Activated B cell treated with CpG ODN at 0.5 μM for 24 hours (primary cell): ENCODE measurements around the gene PTPN1. TPM values are rescaled to one million over a fixed set of nuclear protein-coding genes. Genes with fewer than 3 reads are reported as not detected.

Experiments used
- ATAC-seq: fragments of 200-7000 bp; cut with Tn5 transposase; one replicate; pipeline ENCODE4 v1.10.0; 2021; ENCODE audit warnings: low read depth, mild to moderate bottlenecking, moderate library complexity
- CTCF ChIA-PET: fragments of 350-600 bp; sonication (Branson Sonifier 250); formaldehyde crosslinking; loops from one replicate; lab custom pipeline; 2021; ENCODE audit warnings: antibody characterized with exemption; lab: Charles Lee
- POLR2A ChIA-PET: fragments of 350-600 bp; sonication (Branson Sonifier 250); formaldehyde crosslinking; loops from one replicate; lab custom pipeline; 2021; ENCODE audit warnings: antibody characterized with exemption; lab: Charles Lee
- DNase-seq: peaks from one replicate; pipeline ENCODE4 v3.0.0; 2022
- H3K27ac Mint-ChIP-seq: one replicate; pipeline ENCODE4 v1.8.0; 2020; ENCODE audit warnings: mixed read lengths
- H3K27me3 Mint-ChIP-seq: one replicate; pipeline ENCODE4 v1.8.0; 2021; ENCODE audit warnings: mixed read lengths
- H3K36me3 Mint-ChIP-seq: one replicate; pipeline ENCODE4 v1.8.0; 2021; ENCODE audit warnings: low read depth, mixed read lengths
- H3K4me1 Mint-ChIP-seq: one replicate; pipeline ENCODE4 v1.8.0; 2021; ENCODE audit warnings: mixed read lengths
- H3K4me3 Mint-ChIP-seq: one replicate; pipeline ENCODE4 v1.8.0; 2020; ENCODE audit warnings: mild to moderate bottlenecking, mixed read lengths
- H3K9me3 Mint-ChIP-seq: one replicate; pipeline ENCODE4 v1.8.0; 2020; ENCODE audit warnings: mixed read lengths
- intact Hi-C: fragments of 100-400 bp; cut with micrococcal nuclease; formaldehyde crosslinking; loops from one replicate; pipeline ENCODE4 v1.15.1; 2024
- total RNA-seq: library from RNA; stranded (reverse); gene quantifications from 2 replicates; pipeline ENCODE4 v1.2.3, GENCODE V29; 2022
- TF ChIP-seq, protein P1 (sequence below): fragments of 200-600 bp; IDR thresholded peaks from one replicate; pipeline ENCODE4 v1.8.0; 2022; ENCODE audit warnings: antibody characterized with exemption, mild to moderate bottlenecking

The PTPN1 gene
- total RNA-seq, 1 donor from 2014 or later, result 227 TPM

DNA sequence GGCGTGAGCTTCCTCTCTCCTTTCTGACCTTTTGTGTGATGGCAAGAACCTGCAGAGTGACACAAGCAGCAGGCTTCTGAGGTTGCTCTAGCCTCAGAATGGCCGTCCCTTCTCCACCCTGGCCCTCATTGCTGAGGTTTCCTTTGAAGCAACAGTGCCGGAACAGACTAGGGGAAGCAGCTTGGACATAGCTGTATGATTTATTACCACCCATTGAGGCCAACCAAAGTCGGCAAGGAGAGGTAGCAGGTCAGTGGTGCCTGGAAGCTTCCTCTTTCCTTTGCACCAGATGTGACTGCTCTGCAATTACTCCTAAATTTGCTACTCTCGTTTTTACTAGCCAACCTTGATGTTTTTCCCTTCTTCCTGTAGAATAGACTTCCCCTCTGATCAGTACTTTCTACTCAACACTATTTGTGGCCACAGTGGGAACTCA is 31.4 kb downstream of the PTPN1 start:
- CTCF ChIA-PET, result interaction anchor here (0.7 to 1.9 kb wide), 7 partner anchors 12 to 77 kb away, joined by 3 to 8 read pairs (median 3); no protein-coding TSS in a partner anchor
- ATAC-seq, result peak; percentile 78
- TF ChIP-seq, protein P1, sequence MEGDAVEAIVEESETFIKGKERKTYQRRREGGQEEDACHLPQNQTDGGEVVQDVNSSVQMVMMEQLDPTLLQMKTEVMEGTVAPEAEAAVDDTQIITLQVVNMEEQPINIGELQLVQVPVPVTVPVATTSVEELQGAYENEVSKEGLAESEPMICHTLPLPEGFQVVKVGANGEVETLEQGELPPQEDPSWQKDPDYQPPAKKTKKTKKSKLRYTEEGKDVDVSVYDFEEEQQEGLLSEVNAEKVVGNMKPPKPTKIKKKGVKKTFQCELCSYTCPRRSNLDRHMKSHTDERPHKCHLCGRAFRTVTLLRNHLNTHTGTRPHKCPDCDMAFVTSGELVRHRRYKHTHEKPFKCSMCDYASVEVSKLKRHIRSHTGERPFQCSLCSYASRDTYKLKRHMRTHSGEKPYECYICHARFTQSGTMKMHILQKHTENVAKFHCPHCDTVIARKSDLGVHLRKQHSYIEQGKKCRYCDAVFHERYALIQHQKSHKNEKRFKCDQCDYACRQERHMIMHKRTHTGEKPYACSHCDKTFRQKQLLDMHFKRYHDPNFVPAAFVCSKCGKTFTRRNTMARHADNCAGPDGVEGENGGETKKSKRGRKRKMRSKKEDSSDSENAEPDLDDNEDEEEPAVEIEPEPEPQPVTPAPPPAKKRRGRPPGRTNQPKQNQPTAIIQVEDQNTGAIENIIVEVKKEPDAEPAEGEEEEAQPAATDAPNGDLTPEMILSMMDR, result no peak
- Mint-ChIP-seq H3K27me3 (no peaks in the 10 kb centered on the region), H3K27ac (peak overlapping the region; percentile 85), H3K36me3 (peaks cover 67% of the 10 kb centered on the region), H3K4me3 (peak overlapping the region; percentile 73), H3K9me3 (peaks cover 6% of the 10 kb centered on the region), H3K4me1 (peaks cover 89% of the 10 kb centered on the region)
- POLR2A ChIA-PET, result interaction anchor here (0.6 to 61.9 kb wide), 10 partner anchors 8 to 1012 kb away, joined by 3 to 1679 read pairs (median 6); partner anchors contain the start of gene PTPN1
- intact Hi-C loops, result loop anchor here (1.0 kb wide), 3 partner anchors 8 to 25 kb away; no protein-coding TSS in a partner anchor
- DNase-seq, result peak; percentile 38

DNA sequence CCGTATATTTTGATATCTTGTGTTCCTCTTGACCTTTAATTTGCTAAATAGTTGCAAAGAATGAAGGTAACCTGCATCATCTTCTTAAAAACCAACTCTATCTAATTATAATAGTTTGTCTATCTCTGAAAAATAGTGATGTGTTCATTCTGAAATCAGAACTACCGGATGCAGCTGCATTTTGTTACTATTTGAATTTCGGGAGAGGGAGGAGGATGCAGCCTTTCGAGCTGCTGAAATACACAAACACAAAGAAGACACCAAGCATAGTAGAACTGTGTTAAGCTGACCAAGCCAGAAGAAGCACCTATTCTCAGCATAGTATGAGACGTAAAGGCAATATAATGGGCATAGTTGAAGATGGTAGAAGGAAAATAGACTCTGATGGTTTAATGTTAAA is 33.1 kb downstream of the PTPN1 start:
- peaks cover 63% of the 10 kb centered on the region for H3K36me3 Mint-ChIP-seq
- H3K4me1 Mint-ChIP-seq, result peaks cover 95% of the 10 kb centered on the region
- no peak for ATAC-seq
- peaks cover 2% of the 10 kb centered on the region for H3K9me3 Mint-ChIP-seq
- DNase-seq, result no peak
- POLR2A ChIA-PET, result interaction anchor here (3.0 to 61.9 kb wide), 2 partner anchors 7 to 29 kb away, joined by 16 to 1679 read pairs; partner anchors contain the start of gene PTPN1
- intact Hi-C loops, result no loop called here
- peak overlapping the region; percentile 70 for H3K4me3 Mint-ChIP-seq
- H3K27ac Mint-ChIP-seq, result peak overlapping the region; percentile 85
- TF ChIP-seq, protein P1, result no peak
- CTCF ChIA-PET, result interaction anchor here (0.9 to 1.8 kb wide), 4 partner anchors 27 to 39 kb away, joined by 3 to 4 read pairs (median 3); no protein-coding TSS in a partner anchor
- H3K27me3 Mint-ChIP-seq, result no peaks in the 10 kb centered on the region

DNA sequence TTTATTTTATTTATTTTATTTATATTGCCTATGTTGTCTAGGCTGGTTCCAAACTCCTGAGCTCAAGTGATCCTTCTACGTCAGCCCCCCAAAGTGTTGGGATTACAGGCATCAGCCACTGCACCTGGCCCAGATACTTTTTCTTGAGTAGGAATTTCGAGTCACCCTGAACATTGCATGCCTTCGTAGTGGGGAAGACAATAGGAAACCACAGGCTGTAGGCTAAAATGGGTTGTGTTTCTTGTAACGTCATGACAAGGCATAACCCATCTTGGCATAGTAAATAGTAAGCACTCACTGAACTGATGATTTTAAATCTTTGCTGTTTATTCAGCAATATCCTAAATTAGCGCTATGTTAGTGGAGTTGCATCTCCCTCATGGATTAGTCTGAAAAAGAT is 34.9 kb downstream of the PTPN1 start:
- POLR2A ChIA-PET, result interaction anchor here (0.7 to 61.9 kb wide), 3 partner anchors 31 to 61 kb away, joined by 5 to 1679 read pairs (median 6); partner anchors contain the start of gene PTPN1
- CTCF ChIA-PET, result interaction anchor here (1.0 to 1.6 kb wide), 3 partner anchors 10 to 61 kb away, joined by 3 to 4 read pairs (median 3); no protein-coding TSS in a partner anchor
- peak overlapping the region; percentile 79 for H3K4me3 Mint-ChIP-seq
- H3K36me3 Mint-ChIP-seq, result peaks cover 64% of the 10 kb centered on the region
- no peaks in the 10 kb centered on the region for H3K9me3 Mint-ChIP-seq
- no peaks in the 10 kb centered on the region for H3K27me3 Mint-ChIP-seq
- DNase-seq (no peak), ATAC-seq (no peak)
- intact Hi-C loops, result no loop called here
- H3K27ac Mint-ChIP-seq, result peak overlapping the region; percentile 85
- H3K4me1 Mint-ChIP-seq, result peaks cover 92% of the 10 kb centered on the region
- TF ChIP-seq, protein P1, result no peak

DNA sequence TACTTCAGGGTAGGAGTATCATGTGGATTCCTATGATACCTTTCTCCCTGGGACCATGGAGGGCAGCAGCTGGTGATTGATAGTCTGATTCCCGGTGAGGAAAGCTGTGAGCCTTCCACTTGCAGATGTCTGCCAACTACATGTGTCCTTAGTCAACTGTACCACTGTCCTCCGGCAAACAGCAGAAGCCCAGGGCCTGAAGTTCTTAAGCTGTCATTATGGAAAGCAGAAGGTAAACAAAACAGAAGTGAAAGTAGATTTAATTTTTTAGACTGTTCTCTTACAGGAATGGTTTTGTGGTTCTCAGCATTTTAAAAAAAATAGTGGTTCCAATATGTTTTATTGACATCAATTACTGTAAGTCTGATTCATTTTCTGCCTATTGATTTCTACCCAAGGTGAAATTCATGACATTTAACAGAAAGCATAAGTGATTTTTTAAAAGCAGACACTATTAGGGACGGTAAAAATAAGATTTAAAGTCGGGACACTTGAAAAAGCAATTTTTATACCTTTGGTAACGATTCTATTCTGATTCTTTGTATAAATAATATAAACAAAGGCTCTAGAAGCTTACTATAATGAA is 36.6 kb downstream of the PTPN1 start:
- DNase-seq, result no peak
- H3K4me1 Mint-ChIP-seq, result peaks cover 75% of the 10 kb centered on the region
- intact Hi-C loops, result loop anchor here (1.0 to 2.0 kb wide), 4 partner anchors 14 to 69 kb away; partner anchors contain the start of gene PTPN1
- no peaks in the 10 kb centered on the region for H3K9me3 Mint-ChIP-seq
- peaks cover 66% of the 10 kb centered on the region for H3K36me3 Mint-ChIP-seq
- H3K27ac Mint-ChIP-seq, result peak overlapping the region; percentile 85
- TF ChIP-seq, protein P1, result no peak
- ChIA-PET POLR2A (interaction anchor here (0.6 to 61.9 kb wide), 10 partner anchors 9 to 440 kb away, joined by 3 to 1679 read pairs (median 8); partner anchors contain the start of gene PTPN1), CTCF (interaction anchor here (1.1 to 1.4 kb wide), 6 partner anchors 8 to 42 kb away, joined by 3 to 7 read pairs (median 3); no protein-coding TSS in a partner anchor)
- no peaks in the 10 kb centered on the region for H3K27me3 Mint-ChIP-seq
- H3K4me3 Mint-ChIP-seq, result peak overlapping the region; percentile 79
- ATAC-seq, result peak; percentile 78

DNA sequence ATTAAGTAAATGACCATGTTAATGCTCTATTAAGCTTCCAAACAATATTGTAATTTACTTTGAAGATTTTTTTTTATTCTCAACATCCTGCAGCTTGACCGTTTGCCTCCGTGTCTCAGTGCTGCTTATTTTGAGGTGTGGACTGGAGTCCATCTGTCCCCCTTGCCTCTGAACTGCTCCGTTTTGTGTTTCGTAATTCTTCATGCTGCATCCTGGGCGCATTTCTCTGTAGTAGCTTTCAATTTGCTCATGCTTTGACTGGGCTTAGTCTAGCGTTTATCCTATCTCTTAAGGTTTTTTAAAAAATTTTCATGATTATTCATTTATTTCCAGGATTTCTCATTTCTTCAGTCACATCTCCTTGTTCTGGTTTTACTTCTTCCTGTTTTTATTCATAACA is 37.8 kb downstream of the PTPN1 start:
- Mint-ChIP-seq H3K4me1 (peaks cover 63% of the 10 kb centered on the region), H3K36me3 (peaks cover 61% of the 10 kb centered on the region), H3K27me3 (no peaks in the 10 kb centered on the region), H3K4me3 (peak overlapping the region; percentile 50), H3K9me3 (no peaks in the 10 kb centered on the region), H3K27ac (peak overlapping the region; percentile 85)
- TF ChIP-seq, protein P1, result no peak
- POLR2A ChIA-PET, result interaction anchor here (0.8 to 61.9 kb wide), 6 partner anchors 9 to 34 kb away, joined by 3 to 1679 read pairs (median 14); partner anchors contain the start of gene PTPN1
- ATAC-seq, result no peak
- no peak for DNase-seq
- intact Hi-C loops, result loop anchor here (2.0 kb wide), 1 partner anchor 13 kb away; no protein-coding TSS in a partner anchor
- CTCF ChIA-PET, result interaction anchor here (0.8 to 1.6 kb wide), 3 partner anchors 22 to 42 kb away, joined by 3 to 8 read pairs (median 3); no protein-coding TSS in a partner anchor
